Suprapubic skin (tissue), 3 donors: ENCODE results near the gene PDILT.
"Not testable (repeated sequence)": the region's sequence is repeated elsewhere in the genome, so short reads cannot be mapped to it uniquely, and the experiment has no call there.

ENCODE experiments used
- CTCF ChIP-seq, 2 donors: fragments of 200-600 bp in 1 of 2; fragments of 450-650 bp in 1 of 2; sonication (generic) in 1 of 2; IDR thresholded peaks; one replicate each; pipeline ENCODE4 v1.5.1; 2016 to 2019; ENCODE audit warnings: antibody characterized with exemption in 2 of 2, mild to moderate bottlenecking in 1 of 2, moderate library complexity in 1 of 2
- POLR2A ChIP-seq, 2 donors: fragments of 450-650 bp; IDR thresholded peaks; one replicate each; pipeline ENCODE4 v1.6.1; 2017; ENCODE audit warnings: antibody characterized with exemption in 2 of 2, mild to moderate bottlenecking in 2 of 2, moderate library complexity in 2 of 2

DNA sequence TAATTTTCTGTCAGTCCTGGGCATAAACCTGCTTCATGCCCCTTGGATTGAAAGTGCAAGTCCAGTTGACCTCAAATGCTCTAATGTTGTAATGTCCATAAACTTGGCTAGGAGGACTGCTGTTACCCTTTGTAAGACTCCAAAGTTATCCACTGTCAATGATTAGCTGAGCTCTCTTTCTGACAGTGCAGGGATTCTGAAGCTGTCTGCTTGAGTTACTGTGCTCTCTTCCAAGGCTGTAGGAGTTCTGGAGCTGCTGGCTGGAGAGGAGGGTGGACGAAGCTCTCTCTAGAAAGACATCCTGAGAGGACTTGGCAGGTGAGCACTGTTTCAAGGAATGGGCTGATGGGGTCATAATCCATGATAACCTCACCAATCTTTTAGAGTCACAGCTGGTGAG, 46.8 kb upstream of the PDILT start, which contains the start of gene ACSM2A:
- not testable (repeated sequence) for TF ChIP-seq CTCF, POLR2A (IDR thresholded peaks at IDR 0.05)
